Hepatocyte (in vitro differentiated cells): ENCODE measurements around the gene JAKMIP1. TPM values are rescaled to one million over a fixed set of nuclear protein-coding genes. Genes with fewer than 3 reads are reported as not detected.

Experiments
- DNase-seq: peaks from one replicate; pipeline ENCODE4 v3.0.0-alpha.2; 2016; ENCODE audit warnings: low spot score
- H2AFZ ChIP-seq: fragments of 200-600 bp; sonication (generic); 2 replicates; pipeline ENCODE4 v1.6.0; 2016; ENCODE audit warnings: antibody characterized with exemption, mild to moderate bottlenecking
- H3K27ac ChIP-seq: fragments of 200-600 bp; sonication (generic); 2 replicates; pipeline ENCODE4 v1.5.1; 2016; ENCODE audit warnings: mild to moderate bottlenecking
- H3K27me3 ChIP-seq: fragments of 200-600 bp; sonication (generic); 2 replicates; pipeline ENCODE4 v1.6.1; 2016
- H3K36me3 ChIP-seq: fragments of 200-600 bp; sonication (generic); replicated peaks from 2 replicates; pipeline ENCODE4 v1.5.1; 2016; ENCODE audit warnings: low read depth; ENCODE audit not compliant: insufficient read depth
- H3K4me1 ChIP-seq: fragments of 200-600 bp; sonication (generic); 2 replicates; pipeline ENCODE4 v1.5.1; 2016; ENCODE audit warnings: mild to moderate bottlenecking, moderate library complexity; ENCODE audit not compliant: insufficient read depth
- H3K4me2 ChIP-seq: fragments of 200-600 bp; sonication (generic); 2 replicates; pipeline ENCODE4 v1.6.0; 2016
- H3K4me3 ChIP-seq: fragments of 200-600 bp; sonication (generic); 2 replicates; pipeline ENCODE4 v1.5.1; 2016; ENCODE audit warnings: mild to moderate bottlenecking
- H3K79me2 ChIP-seq: fragments of 200-600 bp; sonication (generic); 2 replicates; pipeline ENCODE4 v1.6.0; 2017; ENCODE audit warnings: mild to moderate bottlenecking
- H3K9me2 ChIP-seq: fragments of 200-600 bp; sonication (generic); replicated peaks from 2 replicates; pipeline ENCODE4 v1.6.0; 2017; ENCODE audit warnings: mild to moderate bottlenecking; ENCODE audit not compliant: insufficient read depth
- H3K9me3 ChIP-seq: fragments of 200-600 bp; sonication (generic); 2 replicates; pipeline ENCODE4 v1.5.1; 2016; ENCODE audit warnings: low read depth, mild to moderate bottlenecking
- H4K20me1 ChIP-seq: fragments of 200-600 bp; sonication (generic); 2 replicates; pipeline ENCODE4 v1.6.0; 2016; ENCODE audit warnings: mild to moderate bottlenecking; ENCODE audit not compliant: insufficient read depth, poor library complexity, severe bottlenecking
- EZH2 ChIP-seq: fragments of 200-600 bp; sonication (generic); IDR thresholded peaks from 2 replicates; pipeline ENCODE4 v1.6.1; 2016; ENCODE audit warnings: antibody characterized with exemption, mild to moderate bottlenecking, borderline replicate concordance
- EZH2phosphoT487 ChIP-seq: fragments of 200-600 bp; sonication (generic); IDR thresholded peaks from one replicate; pipeline ENCODE4 v1.6.1; 2018; ENCODE audit warnings: antibody characterized with exemption, mild to moderate bottlenecking, low read depth, moderate library complexity; ENCODE audit not compliant: unreplicated experiment, severe bottlenecking
- WGBS: methylation state at CpG from one replicate; pipeline ENCODE4 v1.1.6; 2016; ENCODE audit warnings: low lambda C conversion rate; ENCODE audit errors: missing lambda C conversion rate; 5-methylcytosine and 5-hydroxymethylcytosine counted together
- polyA plus RNA-seq: library from polyadenylated mRNA; unstranded; fragments of >200 nt; fragmentation: Nextera tagmentation; extraction: Ambion mirVana; gene quantifications from 2 replicates; pipeline ENCODE4 v1.2.1, GENCODE V29; 2016
- total RNA-seq: library from RNA; depleted of rRNA; stranded (reverse); fragments of >200 nt; gene quantifications from 2 replicates; pipeline ENCODE4 v1.2.3, GENCODE V29; 2014
- TF ChIP-seq, protein P1 (sequence below): fragments of 200-600 bp; sonication (generic); IDR thresholded peaks from 2 replicates; pipeline ENCODE4 v1.5.1; 2016; ENCODE audit warnings: antibody characterized with exemption, mild to moderate bottlenecking; ENCODE audit not compliant: poor library complexity

The JAKMIP1 gene
- total and polyA plus RNA-seq, 2 experiments from 2014 or later: not detected

DNA sequence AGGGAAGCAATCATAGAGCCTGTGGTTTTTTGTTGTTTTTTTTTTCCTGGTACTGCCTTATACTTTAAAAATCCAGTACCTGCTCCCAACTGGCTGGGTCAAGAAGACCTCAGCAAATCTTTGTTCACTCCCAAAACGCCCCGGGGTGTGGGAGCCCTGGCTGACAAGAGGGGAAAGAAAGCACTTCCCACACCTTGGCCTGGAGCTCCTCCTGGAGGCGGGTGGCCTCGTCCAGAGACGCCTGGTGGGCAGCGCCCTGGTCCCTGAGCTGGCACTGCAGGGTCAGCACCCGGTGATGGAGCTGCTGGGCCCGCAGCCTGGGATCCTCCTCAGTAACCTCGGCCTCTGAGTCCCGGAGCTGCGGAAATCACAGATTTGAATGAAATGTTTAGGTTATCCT is 220.4 kb downstream of the JAKMIP1 start:
- no peaks in the 10 kb centered on the region for H3K9me3 ChIP-seq
- H3K9me2 ChIP-seq: no peaks in the 10 kb centered on the region
- H3K27ac ChIP-seq: no peak overlapping the region
- TF ChIP-seq, protein P1, sequence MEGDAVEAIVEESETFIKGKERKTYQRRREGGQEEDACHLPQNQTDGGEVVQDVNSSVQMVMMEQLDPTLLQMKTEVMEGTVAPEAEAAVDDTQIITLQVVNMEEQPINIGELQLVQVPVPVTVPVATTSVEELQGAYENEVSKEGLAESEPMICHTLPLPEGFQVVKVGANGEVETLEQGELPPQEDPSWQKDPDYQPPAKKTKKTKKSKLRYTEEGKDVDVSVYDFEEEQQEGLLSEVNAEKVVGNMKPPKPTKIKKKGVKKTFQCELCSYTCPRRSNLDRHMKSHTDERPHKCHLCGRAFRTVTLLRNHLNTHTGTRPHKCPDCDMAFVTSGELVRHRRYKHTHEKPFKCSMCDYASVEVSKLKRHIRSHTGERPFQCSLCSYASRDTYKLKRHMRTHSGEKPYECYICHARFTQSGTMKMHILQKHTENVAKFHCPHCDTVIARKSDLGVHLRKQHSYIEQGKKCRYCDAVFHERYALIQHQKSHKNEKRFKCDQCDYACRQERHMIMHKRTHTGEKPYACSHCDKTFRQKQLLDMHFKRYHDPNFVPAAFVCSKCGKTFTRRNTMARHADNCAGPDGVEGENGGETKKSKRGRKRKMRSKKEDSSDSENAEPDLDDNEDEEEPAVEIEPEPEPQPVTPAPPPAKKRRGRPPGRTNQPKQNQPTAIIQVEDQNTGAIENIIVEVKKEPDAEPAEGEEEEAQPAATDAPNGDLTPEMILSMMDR: peak; percentile 34
- TF ChIP-seq EZH2phosphoT487 (no peak), EZH2 (no peak)
- H3K79me2 ChIP-seq: no peaks in the 10 kb centered on the region
- WGBS: 22% methylated on average over 11 of the region's 11 CpGs
- no peak for DNase-seq
- H4K20me1 ChIP-seq: no peaks in the 10 kb centered on the region
- H3K27me3 ChIP-seq: peaks cover 32% of the 10 kb centered on the region
- no peaks in the 10 kb centered on the region for H3K36me3 ChIP-seq
- no peak overlapping the region for H3K4me3 ChIP-seq
- H3K4me2 ChIP-seq: no peak overlapping the region
- H3K4me1 ChIP-seq: no peaks in the 10 kb centered on the region
- H2AFZ ChIP-seq: no peak overlapping the region

DNA sequence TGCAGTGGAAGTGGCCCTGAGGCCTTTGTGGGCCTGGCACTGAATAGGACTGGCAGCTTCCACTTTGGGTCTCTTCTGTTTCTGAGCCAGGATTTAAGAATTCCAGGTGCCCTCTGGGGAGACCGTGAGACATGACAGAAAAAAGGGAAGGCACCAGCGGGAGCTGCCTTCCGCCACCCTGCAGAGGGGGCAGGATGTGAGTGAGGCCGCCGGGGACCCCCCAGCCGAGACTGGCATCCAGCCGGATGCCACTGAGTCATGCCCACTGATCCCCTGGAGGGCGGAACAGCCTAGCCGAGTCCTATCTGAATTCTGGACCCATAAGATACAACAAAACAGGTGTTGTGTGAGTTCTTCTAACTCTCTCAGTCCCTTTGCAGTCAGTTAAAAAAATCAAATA is 223.4 kb downstream of the JAKMIP1 start:
- peaks cover 32% of the 10 kb centered on the region for H3K27me3 ChIP-seq
- H3K27ac ChIP-seq: no peak overlapping the region
- H3K4me2 ChIP-seq: no peak overlapping the region
- H3K36me3 ChIP-seq: no peaks in the 10 kb centered on the region
- H3K79me2 ChIP-seq: no peaks in the 10 kb centered on the region
- no peaks in the 10 kb centered on the region for H3K9me3 ChIP-seq
- H3K4me1 ChIP-seq: no peaks in the 10 kb centered on the region
- TF ChIP-seq EZH2phosphoT487: no peak
- TF ChIP-seq, protein P1: no peak
- TF ChIP-seq EZH2: no peak
- no peaks in the 10 kb centered on the region for H4K20me1 ChIP-seq
- H3K4me3 ChIP-seq: no peak overlapping the region
- 87% methylated on average over 9 of the region's 9 CpGs for WGBS
- no peak for DNase-seq
- no peak overlapping the region for H2AFZ ChIP-seq
- no peaks in the 10 kb centered on the region for H3K9me2 ChIP-seq

DNA sequence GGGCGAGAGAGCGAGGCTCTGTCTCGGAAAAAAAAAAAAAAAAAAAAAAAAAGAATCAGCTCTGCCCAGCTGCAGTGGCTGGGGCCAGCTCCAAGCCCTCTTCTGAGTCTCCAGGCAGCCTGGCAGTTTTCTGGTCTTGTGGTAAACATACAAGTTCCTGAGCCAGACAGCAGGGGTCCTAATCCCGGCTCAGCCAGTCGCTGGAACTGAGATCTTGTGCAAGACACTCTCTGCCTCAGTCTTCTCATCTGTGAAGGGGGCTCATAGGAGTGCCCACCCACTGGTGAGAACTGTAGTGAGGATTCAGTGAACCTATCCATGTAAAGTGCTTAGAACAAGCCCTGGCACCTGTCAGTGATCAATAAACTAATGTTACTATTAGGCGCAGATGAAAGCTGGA is 223.9 kb downstream of the JAKMIP1 start:
- Histone ChIP-seq H3K4me1 (no peaks in the 10 kb centered on the region), H4K20me1 (no peaks in the 10 kb centered on the region), H3K4me2 (no peak overlapping the region), H3K27me3 (peaks cover 32% of the 10 kb centered on the region), H2AFZ (no peak overlapping the region), H3K4me3 (no peak overlapping the region), H3K9me2 (no peaks in the 10 kb centered on the region), H3K9me3 (no peaks in the 10 kb centered on the region), H3K79me2 (no peaks in the 10 kb centered on the region), H3K36me3 (no peaks in the 10 kb centered on the region), H3K27ac (no peak overlapping the region)
- no peak for DNase-seq
- TF ChIP-seq EZH2phosphoT487 (no peak), EZH2 (no peak)
- TF ChIP-seq, protein P1: no peak
- 88% methylated on average over 3 of the region's 6 CpGs for whole genome bisulfite sequencing

Other genes with a start within 250 kb of the JAKMIP1 start
- gene C4orf50, start 182.1 kb downstream of the JAKMIP1 start, total RNA-seq: 0.04 TPM in 1 of 2 replicates, not detected in the other
- not detected in 2 replicates for gene C4orf50, start 182.1 kb downstream of the JAKMIP1 start, polyA plus RNA-seq
- gene WFS1, start 69.3 kb upstream of the JAKMIP1 start, total RNA-seq: 32.5 and 43.1 TPM in 2 replicates
- 36.1 and 44.4 TPM in 2 replicates for gene WFS1, start 69.3 kb upstream of the JAKMIP1 start, polyA plus RNA-seq